ENCODE measurements around the gene FBN2.
"Not testable (repeated sequence)": the region's sequence is repeated elsewhere in the genome, so short reads cannot be mapped to it uniquely, and the experiment has no call there.

Gene FBN2

GRCh38 chr5:128522336-128522735 lies 15.7 kb downstream of the FBN2 start:
- DNase-seq (ENCODE audit: low read depth), result no peak
- TF ChIP-seq CTCF (IDR thresholded peaks at IDR 0.05; ENCODE audit: insufficient read depth, low read depth, low read length, missing control alignments), result no peak
- H3K4me3 ChIP-seq (ENCODE audit: low read depth, low read length), result no peak overlapping the region

GRCh38 chr5:128519827-128520226 lies 18.2 kb downstream of the FBN2 start:
- no peak for TF ChIP-seq CTCF (IDR thresholded peaks at IDR 0.05; ENCODE audit: insufficient read depth, low read depth, low read length, missing control alignments)
- no peak for DNase-seq (ENCODE audit: low read depth)
- H3K4me3 ChIP-seq (ENCODE audit: low read depth, low read length), result no peak overlapping the region

GRCh38 chr5:128516978-128517377 lies 21.1 kb downstream of the FBN2 start:
- DNase-seq (ENCODE audit: low read depth), result no peak
- no peak overlapping the region for H3K4me3 ChIP-seq (ENCODE audit: low read depth, low read length)
- TF ChIP-seq CTCF (IDR thresholded peaks at IDR 0.05; ENCODE audit: insufficient read depth, low read depth, low read length, missing control alignments), result no peak

- H3K4me3 ChIP-seq (ENCODE audit: low read depth, low read length), result no peak overlapping the region
- no peak for TF ChIP-seq CTCF (IDR thresholded peaks at IDR 0.05; ENCODE audit: insufficient read depth, low read depth, low read length, missing control alignments)
- DNase-seq (ENCODE audit: low read depth), result no peak
These were observed 24.2 kb downstream of the FBN2 start for GRCh38 chr5:128513806-128514205.

GRCh38 chr5:128512894-128513293 lies 25.2 kb downstream of the FBN2 start:
- no peak for TF ChIP-seq CTCF (IDR thresholded peaks at IDR 0.05; ENCODE audit: insufficient read depth, low read depth, low read length, missing control alignments)
- no peak overlapping the region for H3K4me3 ChIP-seq (ENCODE audit: low read depth, low read length)
- DNase-seq (ENCODE audit: low read depth), result no peak

- no peak for TF ChIP-seq CTCF (IDR thresholded peaks at IDR 0.05; ENCODE audit: insufficient read depth, low read depth, low read length, missing control alignments)
- no peak for DNase-seq (ENCODE audit: low read depth)
- H3K4me3 ChIP-seq (ENCODE audit: low read depth, low read length), result no peak overlapping the region
These were observed 31.4 kb downstream of the FBN2 start for GRCh38 chr5:128506643-128507042.

GRCh38 chr5:128503727-128504126 lies 34.3 kb downstream of the FBN2 start:
- not testable (repeated sequence) for DNase-seq (ENCODE audit: low read depth); H3K4me3 ChIP-seq (ENCODE audit: low read depth, low read length)

Data from GM12865 (cell line).